Measurements from ENCODE around the gene NXPE1.
"Not testable (repeated sequence)": the region's sequence is repeated elsewhere in the genome, so short reads cannot be mapped to it uniquely, and the experiment has no call there.

NXPE1 gene

GRCh38 chr11:114559425-114560310 lies at the start of gene NXPE1:
Gene NXPE1, minus strand, starts transcription at chr11:114559881. Its CDS starts 8,680 bp downstream, at chr11:114551201.
- no peak for DNase-seq (ENCODE audit: low spot score)

GRCh38 chr11:114609429-114609828 lies 49.7 kb upstream of the NXPE1 start:
- no peak for DNase-seq (ENCODE audit: low spot score)

- not testable (repeated sequence) for DNase-seq (ENCODE audit: low spot score)
Observed at GRCh38 chr11:114608605-114609004, 48.9 kb upstream of the NXPE1 start.

GRCh38 chr11:114607753-114608459 lies 48.2 kb upstream of the NXPE1 start:
- DNase-seq (ENCODE audit: low spot score), result no peak

- not testable (repeated sequence) for DNase-seq (ENCODE audit: low spot score)
Observed at GRCh38 chr11:114606802-114607075, 47.1 kb upstream of the NXPE1 start.

GRCh38 chr11:114606003-114606801 lies 46.5 kb upstream of the NXPE1 start:
- DNase-seq (ENCODE audit: low spot score), result no peak

GRCh38 chr11:114605370-114605769 lies 45.7 kb upstream of the NXPE1 start:
- DNase-seq (ENCODE audit: low spot score), result no peak

- DNase-seq (ENCODE audit: low spot score), result no peak
Observed at GRCh38 chr11:114604886-114605285, 45.2 kb upstream of the NXPE1 start.

GRCh38 chr11:114604179-114604813 lies 44.6 kb upstream of the NXPE1 start:
- no peak for DNase-seq (ENCODE audit: low spot score)

- DNase-seq (ENCODE audit: low spot score), result not testable (repeated sequence)
Observed at GRCh38 chr11:114603151-114603550, 43.5 kb upstream of the NXPE1 start.

- no peak for DNase-seq (ENCODE audit: low spot score)
Observed at GRCh38 chr11:114598461-114598860, 38.8 kb upstream of the NXPE1 start.

GRCh38 chr11:114596175-114596919 lies 36.7 kb upstream of the NXPE1 start:
- no peak for DNase-seq (ENCODE audit: low spot score)

GRCh38 chr11:114595571-114595970 lies 35.9 kb upstream of the NXPE1 start, which contains the start of gene NXPE4:
Gene NXPE4, minus strand, starts transcription at chr11:114595786. Its CDS starts 1,027 bp downstream, at chr11:114594759.
- DNase-seq (ENCODE audit: low spot score), result no peak

GRCh38 chr11:114594703-114595102 lies 35.0 kb upstream of the NXPE1 start:
- DNase-seq (ENCODE audit: low spot score), result no peak

- DNase-seq (ENCODE audit: low spot score), result no peak
Observed at GRCh38 chr11:114587398-114587953, 27.8 kb upstream of the NXPE1 start.

GRCh38 chr11:114586797-114587196 lies 27.1 kb upstream of the NXPE1 start:
- no peak for DNase-seq (ENCODE audit: low spot score)

GRCh38 chr11:114571712-114572111 lies 12.0 kb upstream of the NXPE1 start:
- DNase-seq (ENCODE audit: low spot score), result no peak

GRCh38 chr11:114569801-114570200 lies 10.1 kb upstream of the NXPE1 start:
- DNase-seq (ENCODE audit: low spot score), result no peak

GRCh38 chr11:114566276-114566675 lies 6.6 kb upstream of the NXPE1 start:
- DNase-seq (ENCODE audit: low spot score), result no peak

- DNase-seq (ENCODE audit: low spot score), result no peak
Observed at GRCh38 chr11:114564831-114565230, 5.2 kb upstream of the NXPE1 start.

- no peak for DNase-seq (ENCODE audit: low spot score)
Observed at GRCh38 chr11:114563077-114563476, 3.4 kb upstream of the NXPE1 start.
